HuH-7 (cell line): ENCODE data around the gene COP1.
"Not testable (repeated sequence)": the region's sequence is repeated elsewhere in the genome, so short reads cannot be mapped to it uniquely, and the experiment has no call there.

Experiments
- DNase-seq: peaks from one replicate; pipeline ENCODE4 v3.0.0; 2011; ENCODE audit warnings: low spot score

The COP1 gene

DNA sequence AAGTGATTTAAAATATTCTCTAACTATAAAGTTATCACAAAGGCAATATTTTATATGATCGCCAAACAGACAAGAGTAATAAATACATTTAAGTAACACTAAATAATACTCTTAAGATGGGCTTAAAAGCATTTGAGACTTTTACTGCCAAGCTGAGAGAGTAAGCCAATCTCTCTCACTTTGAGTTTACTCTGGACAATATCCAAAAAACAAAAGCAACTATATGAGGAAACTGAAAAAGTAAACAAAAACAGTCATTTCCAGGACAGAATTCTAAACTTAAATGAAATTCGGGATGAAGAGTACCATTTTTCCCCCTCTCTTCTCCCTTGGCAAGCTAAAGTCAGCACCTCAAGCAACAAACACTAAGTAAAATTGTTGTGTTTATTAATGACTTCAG lies 173.2 kb downstream of the COP1 start:
- no peak for DNase-seq

DNA sequence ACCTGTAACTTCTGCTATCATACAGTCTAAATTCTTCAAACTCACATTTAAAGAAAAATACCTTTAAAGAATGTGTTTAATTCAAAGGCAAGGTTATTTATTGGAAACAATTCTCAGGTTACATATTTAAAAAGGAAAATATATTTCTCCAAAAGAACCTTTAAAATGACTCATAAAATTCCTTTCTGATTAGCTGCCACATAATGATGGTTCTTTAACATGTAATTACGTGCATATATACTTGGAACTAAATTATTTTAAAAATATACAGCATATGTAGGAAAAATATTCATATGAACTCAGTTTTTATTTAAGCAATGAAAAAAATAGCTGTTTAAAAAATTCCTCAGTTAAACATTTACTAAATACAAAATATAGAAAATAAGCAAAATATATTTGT lies 173.6 kb downstream of the COP1 start:
- no peak for DNase-seq

DNA sequence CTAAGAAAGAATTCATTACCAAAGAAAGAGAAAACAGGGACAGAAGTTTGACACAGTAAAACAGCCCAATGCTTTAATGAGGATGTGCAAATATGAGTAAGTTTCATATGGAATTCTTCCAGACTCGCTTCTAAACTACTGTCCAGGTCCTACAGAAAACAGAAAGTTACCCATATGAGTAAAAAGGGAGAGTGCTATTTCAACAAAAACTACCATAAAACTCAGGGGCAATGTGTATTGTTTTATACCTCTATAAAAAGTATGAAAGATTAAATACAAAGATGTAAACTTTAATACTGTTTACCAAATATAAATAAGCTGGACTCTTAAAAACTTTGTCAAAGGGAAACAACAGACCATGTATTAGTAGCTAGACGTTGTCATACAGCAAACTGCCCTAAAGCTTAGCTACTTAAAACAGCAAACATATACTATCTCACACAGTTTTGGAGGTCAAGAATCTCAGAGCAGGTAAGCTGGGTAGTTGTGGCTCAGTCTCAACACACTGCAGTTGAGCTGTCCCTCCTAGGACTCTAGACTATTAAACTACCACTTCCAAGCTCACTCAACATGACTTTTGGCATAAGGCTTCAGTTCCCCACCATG lies 174.9 kb downstream of the COP1 start:
- DNase-seq, result no peak

GRCh38 chr1:176029609-176030008 lies 177.5 kb downstream of the COP1 start:
- DNase-seq, result no peak

DNA sequence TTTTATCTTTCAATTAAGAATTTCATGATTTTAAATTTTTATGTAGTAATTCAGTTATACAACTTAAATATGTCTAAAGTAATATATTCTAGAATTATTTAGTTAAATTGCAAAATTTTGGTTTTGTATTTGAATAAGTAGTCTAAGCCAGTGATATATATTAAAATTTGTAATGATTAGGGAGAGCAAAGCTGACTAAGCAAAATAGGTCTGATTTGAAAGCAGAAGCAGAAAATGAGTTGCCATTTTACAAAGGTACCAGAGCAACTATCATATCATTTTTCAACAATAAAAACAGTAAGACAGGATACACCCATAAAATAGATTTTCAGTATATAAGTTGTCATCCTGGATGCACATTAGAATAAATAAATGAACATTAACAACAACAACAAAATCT lies 177.9 kb downstream of the COP1 start:
- no peak for DNase-seq

DNA sequence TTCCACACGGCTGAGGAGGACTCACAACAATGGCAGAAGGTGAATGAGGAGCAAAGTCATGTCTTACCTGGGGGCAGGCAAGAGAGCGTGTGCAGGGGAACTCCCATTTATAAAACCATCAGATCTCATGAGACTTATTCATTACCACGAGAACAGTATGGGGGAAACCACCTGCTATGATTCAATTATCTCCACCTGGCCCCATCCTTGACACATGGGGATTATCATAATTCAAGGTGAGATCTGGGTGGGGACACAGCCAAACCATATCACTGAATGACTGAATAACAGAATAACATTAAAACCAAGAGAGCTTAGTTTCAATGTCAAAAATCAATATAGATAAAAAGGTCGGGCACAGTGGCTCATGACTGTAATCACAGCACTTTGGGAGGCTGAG lies 179.2 kb downstream of the COP1 start:
- DNase-seq, result not testable (repeated sequence)

DNA sequence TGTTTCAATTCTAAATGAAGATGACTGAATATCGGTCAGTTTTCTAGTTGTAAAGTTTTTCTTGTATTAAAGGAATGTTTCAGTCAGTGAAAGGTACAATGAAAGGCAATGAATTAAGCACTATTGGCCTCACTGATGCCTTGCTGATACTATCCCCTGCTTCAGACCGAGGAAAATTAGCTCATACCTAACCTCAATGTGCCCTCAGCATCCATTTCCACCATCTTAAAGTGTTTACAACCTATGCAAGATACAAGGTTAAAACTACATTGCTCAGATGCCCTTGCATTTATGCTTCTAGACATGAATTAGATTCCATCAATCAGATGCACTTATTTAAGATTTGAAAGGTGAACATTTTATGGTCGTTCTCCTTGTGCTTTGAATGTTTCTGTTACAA lies 184.5 kb downstream of the COP1 start:
- no peak for DNase-seq

- DNase-seq, result no peak
Observed at GRCh38 chr1:176017722-176018121, 189.4 kb downstream of the COP1 start.

GRCh38 chr1:176009951-176010350 lies 197.1 kb downstream of the COP1 start:
- no peak for DNase-seq

GRCh38 chr1:176007756-176008389 lies 199.2 kb downstream of the COP1 start:
- not testable (repeated sequence) for DNase-seq

GRCh38 chr1:175994660-175995059 lies 212.4 kb downstream of the COP1 start:
- not testable (repeated sequence) for DNase-seq

DNA sequence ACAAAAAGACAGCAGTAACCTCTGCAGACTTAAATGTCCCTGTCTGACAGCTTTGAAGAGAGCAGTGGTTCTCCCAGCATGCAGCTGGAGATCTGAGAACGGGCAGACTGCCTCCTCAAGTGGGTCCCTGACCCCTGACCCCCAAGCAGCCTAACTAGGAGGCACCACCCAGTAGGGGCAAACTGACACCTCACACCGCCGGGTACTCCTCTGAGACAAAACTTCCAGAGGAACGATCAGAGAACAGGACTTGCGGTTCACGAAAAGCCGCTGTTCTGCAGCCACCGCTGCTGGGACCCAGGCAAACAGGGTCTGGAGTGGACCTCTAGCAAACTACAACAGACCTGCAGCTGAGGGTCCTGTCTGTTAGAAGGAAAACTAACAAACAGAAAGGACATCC lies 214.3 kb downstream of the COP1 start:
- DNase-seq, result not testable (repeated sequence)

- DNase-seq, result not testable (repeated sequence)
Observed at GRCh38 chr1:175992202-175992601, 214.9 kb downstream of the COP1 start.

DNA sequence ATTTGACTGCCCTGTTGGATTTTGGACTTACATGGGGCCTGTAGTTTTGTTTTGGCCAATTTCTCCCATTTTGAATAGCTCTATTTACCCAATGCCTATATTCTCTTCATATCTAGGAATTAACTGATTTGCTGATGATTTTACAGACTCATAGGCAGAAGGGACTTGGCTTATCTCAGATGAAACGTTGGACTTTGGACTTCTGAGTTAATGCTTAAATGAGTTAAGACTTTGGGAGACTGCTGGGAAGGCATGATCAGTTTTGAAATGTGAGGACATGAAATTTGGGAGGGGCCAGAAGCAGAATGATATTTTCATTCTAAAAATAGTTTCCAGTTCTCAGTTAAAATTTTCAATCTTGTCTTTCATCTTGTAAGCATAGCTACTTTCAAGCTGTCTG lies 222.3 kb downstream of the COP1 start:
- DNase-seq, result no peak

- no peak for DNase-seq
Observed at GRCh38 chr1:175984057-175984812, 222.9 kb downstream of the COP1 start.

GRCh38 chr1:175983363-175983762 lies 223.7 kb downstream of the COP1 start:
- not testable (repeated sequence) for DNase-seq

GRCh38 chr1:175981128-175981527 lies 226.0 kb downstream of the COP1 start:
- DNase-seq, result no peak

- DNase-seq, result no peak
Observed at GRCh38 chr1:175978926-175979325, 228.2 kb downstream of the COP1 start.

- DNase-seq, result no peak
Observed at GRCh38 chr1:175978476-175978875, 228.6 kb downstream of the COP1 start.

DNA sequence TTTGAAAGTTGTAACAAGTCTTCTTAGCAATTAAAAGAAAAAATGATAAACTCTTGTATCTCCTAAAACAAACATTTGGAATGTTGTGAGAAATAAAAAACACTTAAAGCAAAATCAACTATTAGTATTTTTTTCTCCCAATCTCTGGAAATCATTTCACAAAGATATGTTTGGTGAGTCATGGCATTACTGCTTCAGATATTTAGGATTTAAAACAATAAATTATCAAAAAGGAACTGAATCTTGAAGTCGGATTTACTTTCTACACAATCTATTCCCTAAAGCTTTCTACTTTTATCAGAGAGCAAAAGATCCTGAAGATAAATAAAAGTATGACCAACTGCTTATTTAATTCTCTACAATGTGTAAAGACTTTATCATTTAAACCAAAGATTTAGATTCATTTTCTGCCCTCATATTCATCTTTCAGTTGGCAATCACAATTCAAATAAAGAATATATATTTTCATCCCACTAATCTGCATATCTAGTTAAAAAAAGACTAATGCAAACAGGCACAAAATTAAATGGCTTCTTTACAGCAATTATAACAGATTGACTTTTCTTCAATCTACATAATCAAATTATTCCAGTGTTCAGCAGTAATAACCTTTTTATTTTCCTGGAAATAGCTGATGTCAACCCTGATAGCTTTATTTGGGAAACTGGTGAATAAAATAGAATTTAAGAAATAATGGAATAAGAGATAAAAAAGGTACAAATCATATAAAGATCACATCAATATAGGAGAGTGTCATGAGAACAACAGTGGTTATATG lies 230.0 kb downstream of the COP1 start:
- DNase-seq, result no peak

GRCh38 chr1:175969231-175969630 lies 237.9 kb downstream of the COP1 start:
- no peak for DNase-seq

GRCh38 chr1:175968486-175969172 lies 238.5 kb downstream of the COP1 start:
- DNase-seq, result no peak
